MG63 (cell line): ENCODE measurements around the gene TMEM120A. TPM values are rescaled to one million over a fixed set of nuclear protein-coding genes. Genes with fewer than 3 reads are reported as not detected.
A peak's percentile ranks its signal among the peaks of the same experiment; 100 is the strongest.

Experiments used
- DNase-seq: peaks from one replicate; pipeline ENCODE4 v3.0.0-alpha.2; 2020
- H3K27me3 ChIP-seq: fragments of 250-450 bp; sonication (Bioruptor Pico); 2 replicates; pipeline ENCODE4 v1.5.1; 2020; ENCODE audit warnings: mild to moderate bottlenecking, moderate library complexity
- H3K36me3 ChIP-seq: fragments of 250-450 bp; sonication (Bioruptor Pico); 2 replicates; pipeline ENCODE4 v1.5.1; 2020; ENCODE audit warnings: mild to moderate bottlenecking, moderate library complexity
- H3K4me3 ChIP-seq: fragments of 250-450 bp; sonication (Bioruptor Pico); 2 replicates; pipeline ENCODE4 v1.5.1; 2020; ENCODE audit warnings: mild to moderate bottlenecking, moderate library complexity
- H3K9me3 ChIP-seq: fragments of 250-450 bp; sonication (Bioruptor Pico); 2 replicates; pipeline ENCODE4 v1.5.1; 2020; ENCODE audit warnings: mild to moderate bottlenecking, moderate library complexity
- total RNA-seq: library from RNA; depleted of rRNA; stranded (reverse); fragments of >200 nt; shearing (Covaris generic); gene quantifications from 2 replicates; pipeline ENCODE4 v1.2.3, GENCODE V29; 2014; ENCODE audit warnings: low replicate concordance

Gene TMEM120A
- total RNA-seq, 1 experiment from 2014 or later, result 12.4 TPM

- H3K4me3 ChIP-seq, result no peak overlapping the region
- H3K27me3 ChIP-seq, result no peaks in the 10 kb centered on the region
- no peaks in the 10 kb centered on the region for H3K36me3 ChIP-seq
- no peak for DNase-seq
- H3K9me3 ChIP-seq, result no peaks in the 10 kb centered on the region
Measured at GRCh38 chr7:76002139-76002538, 7.7 kb upstream of the TMEM120A start.

GRCh38 chr7:76000566-76000965 lies 6.2 kb upstream of the TMEM120A start:
- Histone ChIP-seq H3K36me3 (no peaks in the 10 kb centered on the region), H3K27me3 (no peaks in the 10 kb centered on the region)
- no peak for DNase-seq

GRCh38 chr7:75998038-75998437 lies 3.6 kb upstream of the TMEM120A start:
- Histone ChIP-seq H3K36me3 (no peaks in the 10 kb centered on the region), H3K27me3 (no peaks in the 10 kb centered on the region), H3K4me3 (no peak overlapping the region), H3K9me3 (no peaks in the 10 kb centered on the region)
- DNase-seq, result no peak

More at GRCh38 chr7:76000566-76000965, 6.2 kb upstream of the TMEM120A start:
- H3K9me3 ChIP-seq, result no peaks in the 10 kb centered on the region
- no peak overlapping the region for H3K4me3 ChIP-seq

- no peaks in the 10 kb centered on the region for H3K9me3 ChIP-seq
- no peaks in the 10 kb centered on the region for H3K27me3 ChIP-seq
- H3K4me3 ChIP-seq, result no peak overlapping the region
- no peak for DNase-seq
- no peaks in the 10 kb centered on the region for H3K36me3 ChIP-seq
Measured at GRCh38 chr7:75996476-75996875, 2.1 kb upstream of the TMEM120A start.

- no peaks in the 10 kb centered on the region for H3K9me3 ChIP-seq
- no peaks in the 10 kb centered on the region for H3K27me3 ChIP-seq
- no peaks in the 10 kb centered on the region for H3K36me3 ChIP-seq
- H3K4me3 ChIP-seq, result no peak overlapping the region
- DNase-seq, result no peak
Measured at GRCh38 chr7:75995996-75996395, 1.6 kb upstream of the TMEM120A start.

GRCh38 chr7:75995052-75995471 lies 667 bp upstream of the TMEM120A start:
- H3K4me3 ChIP-seq, result peak overlapping the region; percentile 69
- H3K9me3 ChIP-seq, result no peaks in the 10 kb centered on the region
- no peaks in the 10 kb centered on the region for H3K36me3 ChIP-seq
- H3K27me3 ChIP-seq, result no peaks in the 10 kb centered on the region
- no peak for DNase-seq

GRCh38 chr7:75993689-75994387 lies 557 bp downstream of the TMEM120A start:
- peak overlapping the region; percentile 69 for H3K4me3 ChIP-seq
- DNase-seq, result peak; percentile 53
- H3K9me3 ChIP-seq, result no peaks in the 10 kb centered on the region
- H3K27me3 ChIP-seq, result no peaks in the 10 kb centered on the region
- H3K36me3 ChIP-seq, result no peaks in the 10 kb centered on the region

- Histone ChIP-seq H3K27me3 (no peaks in the 10 kb centered on the region), H3K4me3 (no peak overlapping the region), H3K9me3 (no peaks in the 10 kb centered on the region), H3K36me3 (no peaks in the 10 kb centered on the region)
- DNase-seq, result no peak
Measured at GRCh38 chr7:75992083-75992755, 2.2 kb downstream of the TMEM120A start.

- no peak for DNase-seq
- H3K4me3 ChIP-seq, result no peak overlapping the region
- H3K36me3 ChIP-seq, result no peaks in the 10 kb centered on the region
- no peaks in the 10 kb centered on the region for H3K27me3 ChIP-seq
- no peaks in the 10 kb centered on the region for H3K9me3 ChIP-seq
Measured at GRCh38 chr7:75991531-75992082, 2.8 kb downstream of the TMEM120A start.

GRCh38 chr7:75989500-75990388 lies 4.7 kb downstream of the TMEM120A start:
- no peaks in the 10 kb centered on the region; the same call in 1 of the 2 replicates for H3K36me3 ChIP-seq

GRCh38 chr7:75988568-75989499 lies 5.6 kb downstream of the TMEM120A start:
- DNase-seq, result no peak

More at GRCh38 chr7:75989500-75990388, 4.7 kb downstream of the TMEM120A start:
- Histone ChIP-seq H3K9me3 (no peaks in the 10 kb centered on the region), H3K4me3 (no peak overlapping the region), H3K27me3 (no peaks in the 10 kb centered on the region)
- DNase-seq, result no peak

GRCh38 chr7:75987805-75988567 lies 6.4 kb downstream of the TMEM120A start:
- Histone ChIP-seq H3K36me3 (no peaks in the 10 kb centered on the region; the same call in 1 of the 2 replicates), H3K9me3 (no peaks in the 10 kb centered on the region), H3K4me3 (no peak overlapping the region), H3K27me3 (no peaks in the 10 kb centered on the region)
- no peak for DNase-seq

More at GRCh38 chr7:75988568-75989499, 5.6 kb downstream of the TMEM120A start:
- Histone ChIP-seq H3K9me3 (no peaks in the 10 kb centered on the region), H3K36me3 (no peaks in the 10 kb centered on the region; the same call in 1 of the 2 replicates), H3K4me3 (no peak overlapping the region), H3K27me3 (no peaks in the 10 kb centered on the region)

- Histone ChIP-seq H3K27me3 (no peaks in the 10 kb centered on the region), H3K36me3 (no peaks in the 10 kb centered on the region; the same call in 1 of the 2 replicates), H3K9me3 (no peaks in the 10 kb centered on the region), H3K4me3 (no peak overlapping the region)
- DNase-seq, result no peak
Measured at GRCh38 chr7:75987026-75987804, 7.2 kb downstream of the TMEM120A start.

- H3K36me3 ChIP-seq, result no peaks in the 10 kb centered on the region; the same call in 1 of the 2 replicates
- H3K4me3 ChIP-seq, result no peak overlapping the region
- H3K9me3 ChIP-seq, result no peaks in the 10 kb centered on the region
- DNase-seq, result no peak
- H3K27me3 ChIP-seq, result no peaks in the 10 kb centered on the region
Measured at GRCh38 chr7:75986147-75986781, 8.1 kb downstream of the TMEM120A start.
